SW480 (cell line): Measurements from ENCODE around the gene HLX.

Source experiments
- DNase-seq: peaks from one replicate; pipeline ENCODE4 v3.0.0-alpha.2; 2016; ENCODE audit warnings: low spot score

HLX gene

DNA sequence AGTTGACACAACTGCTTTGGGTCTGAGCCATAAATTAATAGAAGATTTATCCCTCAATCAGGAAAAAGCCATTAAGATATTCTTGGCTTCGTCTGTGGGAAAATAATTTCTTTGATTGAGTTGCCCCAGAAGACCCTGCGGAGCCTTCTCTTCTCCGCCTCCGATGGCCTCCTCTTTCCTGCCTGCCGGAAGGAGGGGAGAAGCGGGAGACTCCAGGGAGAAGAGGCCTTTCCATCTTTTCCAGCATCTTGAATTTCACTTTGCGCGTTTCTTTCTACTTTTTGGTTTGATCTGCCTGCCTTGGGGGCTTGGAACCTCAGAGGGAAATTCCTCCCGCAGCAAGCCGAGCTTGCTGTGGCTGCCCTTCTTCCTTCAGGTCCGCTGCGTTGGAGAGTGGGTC lies 16.8 kb downstream of the HLX start:
- DNase-seq, result no peak

DNA sequence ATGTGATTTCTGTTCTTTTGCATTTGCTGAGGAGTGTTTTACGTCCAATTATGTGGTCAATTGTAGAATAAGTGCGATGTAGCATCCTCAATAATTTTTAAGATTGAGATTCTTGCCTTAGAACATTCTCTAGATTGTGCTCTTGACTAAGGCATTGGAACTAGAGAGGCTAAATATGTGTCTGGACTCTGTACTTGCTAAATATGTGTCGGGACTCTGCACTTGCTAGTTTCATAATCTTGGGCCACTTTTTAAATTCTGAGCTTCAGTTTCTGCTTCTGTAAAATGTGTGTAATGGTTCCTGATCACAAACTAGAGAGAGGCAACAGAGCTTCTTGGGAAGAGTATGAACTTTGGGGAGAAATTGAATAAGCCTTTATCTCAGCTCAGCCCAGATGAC lies 21.6 kb downstream of the HLX start:
- no peak for DNase-seq

DNA sequence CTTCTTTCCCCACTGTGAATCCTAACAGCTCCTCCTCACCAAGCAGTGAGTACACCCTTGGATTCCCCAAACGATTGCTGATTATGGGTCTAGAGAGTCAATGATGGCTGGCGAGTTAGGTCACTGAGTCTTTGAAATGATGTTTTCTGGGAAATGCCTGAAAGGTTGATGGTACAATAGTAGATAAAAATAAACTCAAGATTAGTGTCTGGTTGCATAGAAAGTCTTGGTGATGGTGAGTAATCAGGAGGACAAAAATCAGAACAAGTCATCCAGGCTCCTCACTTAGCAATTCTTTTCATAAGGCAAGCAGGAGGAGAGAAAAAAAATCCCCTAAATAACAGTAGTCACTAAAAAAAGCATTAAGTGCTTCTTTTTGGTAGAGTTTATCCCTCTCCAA lies 22.6 kb downstream of the HLX start:
- DNase-seq, result no peak

GRCh38 chr1:220902916-220903315 lies 23.7 kb downstream of the HLX start:
- DNase-seq, result no peak

DNA sequence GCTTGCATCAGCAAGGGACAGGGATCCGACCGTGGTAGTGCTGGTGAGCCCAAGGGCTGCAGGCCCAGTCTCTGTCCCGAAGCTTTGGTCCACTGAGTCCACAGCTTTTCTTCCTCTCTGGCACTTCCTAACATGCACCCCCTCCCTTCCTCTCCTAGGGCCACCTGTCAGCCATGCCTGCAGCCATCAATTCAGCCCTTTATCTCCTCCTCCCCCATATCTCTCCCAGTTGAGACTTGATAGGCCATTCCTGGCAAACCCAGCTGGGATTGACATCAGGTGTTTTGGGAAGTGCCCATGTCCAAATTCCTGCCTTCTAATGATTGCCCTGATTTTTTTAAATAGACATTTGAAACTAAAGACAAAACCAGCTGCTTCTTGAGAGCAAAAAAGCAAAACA lies 25.6 kb downstream of the HLX start:
- DNase-seq, result no peak

GRCh38 chr1:220905650-220906560 lies 26.7 kb downstream of the HLX start:
- DNase-seq, result no peak

- DNase-seq, result no peak
Measured at GRCh38 chr1:220906561-220907334, 27.5 kb downstream of the HLX start.

- DNase-seq, result peak; percentile 8
Measured at GRCh38 chr1:220908757-220909156, 29.5 kb downstream of the HLX start.

DNA sequence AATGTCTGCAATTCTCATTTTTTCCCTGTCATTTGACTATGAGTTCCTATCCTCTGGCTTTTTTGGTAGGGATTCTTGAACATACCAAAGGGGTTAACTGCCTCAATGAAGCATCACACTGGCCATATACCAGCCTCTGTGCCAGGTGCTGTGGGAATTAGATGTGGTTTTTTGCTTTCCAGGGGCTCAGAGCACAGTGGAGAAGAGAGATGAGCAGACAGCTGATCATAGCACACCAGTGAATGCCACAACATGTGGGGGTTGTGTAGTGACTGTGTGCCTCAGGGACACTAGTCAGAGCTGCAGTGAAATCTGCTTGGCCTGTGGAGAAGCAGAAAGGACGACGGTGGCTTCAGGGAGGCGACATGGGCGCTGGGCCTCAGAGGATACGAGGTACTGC lies 30.8 kb downstream of the HLX start:
- no peak for DNase-seq

DNA sequence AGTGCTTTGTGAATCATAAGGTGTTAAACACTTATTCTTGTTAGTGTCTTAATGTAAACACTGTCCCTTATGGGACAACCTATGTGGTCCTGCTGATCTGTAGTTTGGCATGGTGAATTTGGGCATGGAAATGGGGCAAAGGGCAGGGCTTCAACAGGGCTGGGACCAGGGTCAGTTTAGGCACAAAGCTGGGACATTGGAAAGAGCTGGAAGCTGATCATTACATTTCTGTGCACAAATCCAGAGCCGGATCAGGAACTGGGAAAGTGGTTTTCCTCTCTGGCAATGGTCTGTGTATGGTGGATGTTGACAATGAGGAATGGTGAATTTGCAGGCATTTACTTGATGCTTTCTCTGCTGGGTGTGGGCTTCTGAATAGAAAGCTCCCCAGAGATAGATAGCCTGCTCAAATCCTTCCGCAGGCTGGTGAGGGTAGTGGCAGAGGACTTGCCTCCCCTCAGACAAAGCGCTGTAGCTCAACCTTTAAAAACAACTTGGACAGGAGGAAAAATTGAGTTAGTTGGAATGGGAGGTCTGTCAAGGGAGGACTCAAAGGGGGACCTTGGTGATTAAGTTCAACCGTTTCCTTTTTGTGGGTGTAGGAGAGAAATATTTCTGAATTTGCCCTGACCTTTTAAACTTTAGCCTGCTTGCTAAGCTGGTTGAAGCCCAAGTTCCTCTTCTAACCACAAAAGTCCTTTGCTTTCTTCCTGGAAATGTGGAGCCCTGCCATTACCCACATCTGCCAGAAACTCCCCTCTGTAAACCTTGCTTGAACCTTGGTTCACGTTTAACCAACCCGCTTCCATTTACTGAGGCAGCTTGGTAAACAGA lies 35.3 kb downstream of the HLX start:
- DNase-seq, result no peak

DNA sequence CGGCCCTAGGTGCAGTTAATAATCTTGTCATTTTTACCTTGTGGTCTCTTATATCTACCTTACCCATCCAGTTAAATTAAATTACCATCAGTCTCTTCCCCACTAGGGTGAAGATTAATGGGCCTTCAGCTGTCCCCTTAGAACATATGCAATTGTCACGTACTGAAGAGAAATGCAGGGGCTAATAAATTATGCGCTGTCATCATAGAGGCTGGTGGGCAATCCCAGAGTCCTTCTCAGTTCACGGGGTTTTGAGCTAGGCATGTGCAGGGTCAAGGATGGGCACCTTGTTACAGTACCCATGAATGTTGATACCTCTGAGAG lies 35.8 kb downstream of the HLX start:
- DNase-seq, result no peak

GRCh38 chr1:220915954-220916353 lies 36.7 kb downstream of the HLX start:
- DNase-seq, result no peak

GRCh38 chr1:220917101-220917500 lies 37.9 kb downstream of the HLX start:
- DNase-seq, result no peak

DNA sequence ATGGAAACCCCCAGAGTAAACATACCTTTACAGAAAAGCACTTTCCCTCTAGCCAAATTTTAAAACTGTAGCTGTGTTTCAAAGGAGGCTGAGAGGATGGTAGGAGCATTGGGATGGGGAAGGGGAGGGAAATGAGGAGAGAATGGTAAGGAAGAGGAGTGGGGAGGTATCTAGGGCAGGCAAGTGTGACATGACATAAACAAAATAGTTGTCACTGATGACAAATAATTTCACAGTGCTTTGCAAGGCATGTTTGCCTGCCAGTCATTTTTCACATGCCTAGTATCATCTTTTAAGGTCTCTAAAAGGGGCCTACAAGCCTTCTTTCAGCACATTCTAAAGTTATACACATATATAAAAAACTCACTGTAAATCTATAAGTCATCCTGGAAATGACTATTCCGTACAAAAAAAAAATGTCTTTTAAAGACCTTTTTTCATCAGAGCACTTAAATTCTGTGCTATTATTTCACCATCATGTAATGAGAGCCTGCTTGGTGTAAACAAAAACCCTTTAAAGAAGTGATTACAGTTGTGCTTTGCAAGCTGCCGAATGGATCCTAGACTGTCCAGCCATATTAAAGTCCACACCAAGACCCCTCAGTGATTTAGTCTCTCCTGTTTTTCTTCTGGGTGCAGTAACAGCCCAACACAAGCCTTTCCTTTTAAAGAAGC lies 38.4 kb downstream of the HLX start:
- DNase-seq, result no peak

GRCh38 chr1:220918285-220918951 lies 39.2 kb downstream of the HLX start:
- no peak for DNase-seq

GRCh38 chr1:220920967-220921366 lies 41.7 kb downstream of the HLX start:
- DNase-seq, result no peak

DNA sequence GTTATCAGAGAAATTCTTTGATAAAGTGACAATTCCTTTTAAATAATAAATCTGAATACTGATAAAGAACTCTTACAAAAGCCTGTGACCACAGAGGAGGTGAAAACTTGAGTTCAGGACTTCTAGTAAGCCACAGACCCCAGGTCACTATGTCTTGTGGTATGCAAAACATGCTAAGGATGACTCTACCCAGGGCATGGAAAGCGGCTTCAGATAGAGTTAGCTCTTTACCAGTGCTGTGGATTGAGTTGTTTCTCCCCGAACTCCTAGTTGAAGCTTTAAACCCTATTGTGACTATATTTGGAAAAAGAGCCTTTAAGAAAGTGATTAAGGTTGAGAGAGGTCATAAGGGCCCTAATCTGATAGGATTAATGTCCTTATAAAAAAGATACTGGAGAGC lies 42.3 kb downstream of the HLX start:
- no peak for DNase-seq

- DNase-seq, result no peak
Measured at GRCh38 chr1:220921971-220922635, 42.9 kb downstream of the HLX start.

- no peak for DNase-seq
Measured at GRCh38 chr1:220922951-220923350, 43.7 kb downstream of the HLX start.

DNA sequence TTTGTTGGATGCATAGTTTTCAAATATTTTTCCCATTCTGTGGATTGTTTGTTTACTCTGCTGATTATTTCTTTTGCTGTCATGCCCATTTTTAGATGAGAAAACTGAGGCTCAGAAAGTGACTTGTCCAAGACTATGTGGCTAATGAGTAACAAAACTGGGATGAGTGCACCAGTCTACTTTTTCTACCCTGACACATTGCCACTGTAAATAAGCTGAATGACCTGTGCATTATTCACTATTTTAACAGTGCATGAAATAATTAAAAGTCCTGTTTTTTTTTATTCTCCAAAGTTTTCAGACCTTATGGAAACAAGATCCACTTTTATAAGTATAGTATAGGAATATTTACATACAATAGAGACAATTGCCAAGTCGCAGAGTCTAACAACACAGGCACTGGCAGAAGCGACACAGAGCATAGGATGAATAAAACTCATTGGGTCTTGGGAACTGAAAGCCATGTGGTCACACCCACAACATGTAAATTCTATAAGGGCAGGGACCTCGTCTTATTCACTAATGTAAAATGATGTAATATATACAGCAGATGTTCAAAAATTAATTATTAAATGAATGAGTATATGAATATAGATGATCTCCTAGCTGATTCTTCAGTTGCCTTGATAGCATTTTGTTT lies 45.2 kb downstream of the HLX start:
- DNase-seq, result no peak
